Urothelium cell line (cell line): ENCODE results near the gene DYDC2.

Experiments used
- DNase-seq: peaks from one replicate; pipeline ENCODE4 v3.0.0; 2011; ENCODE audit warnings: low spot score, mixed read lengths
- FAIRE-seq: peaks from 2 replicates; lab custom pipeline; 2011; peaks lifted over from hg19 to GRCh38; lab: Jason Lieb, UNC

Gene DYDC2

GRCh38 chr10:80365510-80365909, 8.9 kb downstream of the DYDC2 start:
- no peak for FAIRE-seq

GRCh38 chr10:80371467-80371866, 14.9 kb downstream of the DYDC2 start:
- no peak for FAIRE-seq
- DNase-seq = no peak

More at GRCh38 chr10:80365510-80365909, 8.9 kb downstream of the DYDC2 start:
- no peak for DNase-seq

- DNase-seq = no peak
- FAIRE-seq = no peak
Observed at GRCh38 chr10:80372675-80373074, 16.1 kb downstream of the DYDC2 start.

- DNase-seq (no peak), FAIRE-seq (no peak)
Observed at GRCh38 chr10:80373502-80373901, 16.9 kb downstream of the DYDC2 start.

- no peak for DNase-seq
- FAIRE-seq = no peak
Observed at GRCh38 chr10:80379701-80380100, 23.1 kb downstream of the DYDC2 start.

GRCh38 chr10:80380185-80380584, 23.6 kb downstream of the DYDC2 start:
- FAIRE-seq = no peak
- DNase-seq = no peak

- peak; percentile 56 for DNase-seq
- FAIRE-seq = no peak
Observed at GRCh38 chr10:80382989-80383388, 26.4 kb downstream of the DYDC2 start.

GRCh38 chr10:80390740-80391139, 34.2 kb downstream of the DYDC2 start:
- FAIRE-seq = no peak
- no peak for DNase-seq

GRCh38 chr10:80392250-80392649, 35.7 kb downstream of the DYDC2 start:
- FAIRE-seq (no peak), DNase-seq (no peak)

- DNase-seq (no peak), FAIRE-seq (peak; percentile 40)
Observed at GRCh38 chr10:80394358-80394916, 37.9 kb downstream of the DYDC2 start.

- no peak for FAIRE-seq
- no peak for DNase-seq
Observed at GRCh38 chr10:80397014-80397413, 40.4 kb downstream of the DYDC2 start.

GRCh38 chr10:80400136-80400804, 43.7 kb downstream of the DYDC2 start:
- no peak for FAIRE-seq
- DNase-seq = no peak

GRCh38 chr10:80405035-80405434, 48.5 kb downstream of the DYDC2 start:
- FAIRE-seq (no peak), DNase-seq (no peak)

- FAIRE-seq (no peak), DNase-seq (no peak)
Observed at GRCh38 chr10:80405626-80406025, 49.0 kb downstream of the DYDC2 start.

GRCh38 chr10:80406204-80406603, 49.6 kb downstream of the DYDC2 start:
- no peak for FAIRE-seq
- DNase-seq = no peak

- DNase-seq (no peak), FAIRE-seq (no peak)
Observed at GRCh38 chr10:80407812-80408241, 51.2 kb downstream of the DYDC2 start.

- no peak for DNase-seq
- no peak for FAIRE-seq
Observed at GRCh38 chr10:80408242-80409101, 51.9 kb downstream of the DYDC2 start, which contains the start of gene PRXL2A. Gene PRXL2A (plus strand): TSS chr10:80408551. CDS start chr10:80420468, 11,917 bp downstream.

- DNase-seq = no peak
- FAIRE-seq = no peak
Observed at GRCh38 chr10:80409121-80409520, 52.5 kb downstream of the DYDC2 start.

GRCh38 chr10:80410122-80410521, 53.5 kb downstream of the DYDC2 start:
- FAIRE-seq (no peak), DNase-seq (no peak)

- no peak for DNase-seq
- FAIRE-seq = no peak
Observed at GRCh38 chr10:80410578-80411145, 54.1 kb downstream of the DYDC2 start.

- no peak for FAIRE-seq
- DNase-seq = no peak
Observed at GRCh38 chr10:80411267-80411668, 54.7 kb downstream of the DYDC2 start.
